ENCODE results near the gene ATP5F1D. TPM values are rescaled to one million over a fixed set of nuclear protein-coding genes. Genes with fewer than 3 reads are reported as not detected.
A peak's percentile ranks its signal among the peaks of the same experiment; 100 is the strongest.

ATP5F1D gene
- total and polyA plus RNA-seq, 2 of the 8 experiments (the other 6 are each of a cell fraction or from before 2014, with no cell fraction given): 174 to 249 TPM

GRCh38 chr19:1285737-1286360, 44.3 kb downstream of the ATP5F1D start, which contains the start of gene EFNA2:
TSS of gene EFNA2 (plus strand) at chr19:1285873. CDS start at chr19:1286169, 296 bp downstream.
- TF ChIP-seq, protein P1, sequence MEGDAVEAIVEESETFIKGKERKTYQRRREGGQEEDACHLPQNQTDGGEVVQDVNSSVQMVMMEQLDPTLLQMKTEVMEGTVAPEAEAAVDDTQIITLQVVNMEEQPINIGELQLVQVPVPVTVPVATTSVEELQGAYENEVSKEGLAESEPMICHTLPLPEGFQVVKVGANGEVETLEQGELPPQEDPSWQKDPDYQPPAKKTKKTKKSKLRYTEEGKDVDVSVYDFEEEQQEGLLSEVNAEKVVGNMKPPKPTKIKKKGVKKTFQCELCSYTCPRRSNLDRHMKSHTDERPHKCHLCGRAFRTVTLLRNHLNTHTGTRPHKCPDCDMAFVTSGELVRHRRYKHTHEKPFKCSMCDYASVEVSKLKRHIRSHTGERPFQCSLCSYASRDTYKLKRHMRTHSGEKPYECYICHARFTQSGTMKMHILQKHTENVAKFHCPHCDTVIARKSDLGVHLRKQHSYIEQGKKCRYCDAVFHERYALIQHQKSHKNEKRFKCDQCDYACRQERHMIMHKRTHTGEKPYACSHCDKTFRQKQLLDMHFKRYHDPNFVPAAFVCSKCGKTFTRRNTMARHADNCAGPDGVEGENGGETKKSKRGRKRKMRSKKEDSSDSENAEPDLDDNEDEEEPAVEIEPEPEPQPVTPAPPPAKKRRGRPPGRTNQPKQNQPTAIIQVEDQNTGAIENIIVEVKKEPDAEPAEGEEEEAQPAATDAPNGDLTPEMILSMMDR (IDR thresholded peaks at IDR 0.05; ENCODE audit: control extremely low read depth in 1 of 3, insufficient read depth in 1 of 3, low read depth in 1 of 3, low read length in 3 of 3): peak in 1 of 3 experiments; percentile 16; a peak in 1 of 4 replicates
- TF ChIP-seq CBX5 (IDR thresholded peaks at IDR 0.05; ENCODE audit: low read depth, low read length): no peak
- 0 out of 4 replicates have a peak, but pooled peaks of 1 of the 2 experiments have one; percentile 13 for TF ChIP-seq RAD21 (IDR thresholded peaks at IDR 0.05 in 1 of 2, conservative IDR thresholded peaks at IDR 0.05 in 1 of 2; ENCODE audit: low read depth in 2 of 2, low read length in 2 of 2)
- no peak for FAIRE-seq
- POLR2A ChIA-PET (ENCODE audit: partially characterized antibody): interaction anchor here (1.0 to 3.7 kb wide), 4 partner anchors 13 to 100 kb away, joined by 3 to 35 read pairs (median 4); partner anchors contain the start of gene CIRBP

More at GRCh38 chr19:1285737-1286360, 44.3 kb downstream of the ATP5F1D start, which contains the start of gene EFNA2:
- Histone ChIP-seq H3K27me3 (replicated peaks in 1 of 4; ENCODE audit: control insufficient read depth in 3 of 4, extremely low read depth in 1 of 4, insufficient read depth in 3 of 4, low read length in 3 of 4) (peaks cover 0 to 21% (median 12%) of the 10 kb centered on the region in 4 experiments; a peak in 5 of 7 replicates), H3K9me3 (ENCODE audit: insufficient read depth in 2 of 2, low read depth in 1 of 2, low read length in 1 of 2) (no peaks in the 10 kb centered on the region), H2AFZ (ENCODE audit: low read length) (0 out of 2 replicates have a peak within 1 kb of the TSS, but pooled peaks have one; percentile 23), H3K18ac (ENCODE audit: extremely low read depth, low read length) (peak within 1 kb of the TSS; percentile 62), H3K56ac (replicated peaks; ENCODE audit: insufficient read length, low read depth, low read length) (peak within 1 kb of the TSS; percentile 59), H2BK120ac (replicated peaks; ENCODE audit: low read depth, low read length) (peak within 1 kb of the TSS; percentile 33), H3K36me3 (ENCODE audit: control insufficient read depth in 2 of 4, insufficient read depth in 4 of 4, low read length in 3 of 4) (no peaks in the 10 kb centered on the region), H3K79me1 (ENCODE audit: low read depth, low read length) (no peaks in the 10 kb centered on the region), H3K14ac (ENCODE audit: insufficient read length) (no peak within 1 kb of the TSS), H3K4me2 (ENCODE audit: insufficient read depth in 1 of 2, low read depth in 2 of 2, low read length in 2 of 2) (peak within 1 kb of the TSS; percentile 53 to 84; a peak in 3 of 4 replicates), H3K4me3 (ENCODE audit: extremely low read depth in 1 of 4, insufficient read depth in 2 of 4, low read depth in 3 of 4, low read length in 4 of 4) (peak within 1 kb of the TSS; percentile 47 to 67 (median 49)), H3K23me2 (ENCODE audit: low read depth, low read length) (peaks cover 5% of the 10 kb centered on the region; the same call in 1 of the 2 replicates), H4K8ac (ENCODE audit: extremely low read depth, insufficient read depth, low read length) (peak within 1 kb of the TSS; percentile 89), H3K79me2 (ENCODE audit: control insufficient read depth in 1 of 2, insufficient read depth in 2 of 2, low read length in 2 of 2) (no peaks in the 10 kb centered on the region), H3K23ac (ENCODE audit: insufficient read length) (no peak within 1 kb of the TSS), H2BK15ac (ENCODE audit: low read length) (peak within 1 kb of the TSS; percentile 99; the same call in 1 of the 2 replicates), H2BK5ac (ENCODE audit: low read depth, low read length) (no peak within 1 kb of the TSS), H3K9ac (replicated peaks in 1 of 4; ENCODE audit: extremely low read depth in 1 of 4, low read depth in 3 of 4, low read length in 3 of 4) (no peak within 1 kb of the TSS; a peak in 3 of 7 replicates), H4K91ac (replicated peaks; ENCODE audit: insufficient read length, low read length) (peak within 1 kb of the TSS; percentile 54), H3K4me1 (replicated peaks in 1 of 4; ENCODE audit: control insufficient read depth in 3 of 4, insufficient read depth in 4 of 4, low read length in 3 of 4) (peaks cover 0 to 20% (median 9%) of the 10 kb centered on the region in 4 experiments; a peak in 5 of 7 replicates), H3K4ac (replicated peaks; ENCODE audit: insufficient read length, low read depth, low read length) (peak within 1 kb of the TSS; percentile 96), H4K20me1 (replicated peaks in 1 of 2; ENCODE audit: control insufficient read depth in 1 of 2, insufficient read depth in 2 of 2, low read length in 2 of 2) (peaks cover 0 to 4% of the 10 kb centered on the region in 2 experiments), H3K27ac (ENCODE audit: low read depth, low read length) (no peak within 1 kb of the TSS), H2BK20ac (ENCODE audit: low read length) (peak within 1 kb of the TSS; percentile 93; the same call in 1 of the 2 replicates), H4K5ac (ENCODE audit: insufficient read length, low read depth, low read length) (no peak within 1 kb of the TSS), H2AK5ac (ENCODE audit: low read depth, low read length) (0 out of 2 replicates have a peak within 1 kb of the TSS, but pooled peaks have one; percentile 3), H2BK12ac (ENCODE audit: low read depth, low read length) (peak within 1 kb of the TSS; percentile 89)
- DNase-seq (ENCODE audit: low read depth in 1 of 2, low spot score in 2 of 2): no peak
- 2% methylated on average over 10 of the region's 113 CpGs; no CpG with 5 or more reads in 1 of the 2 experiments for WGBS, 2 experiments (ENCODE audit: extremely low coverage in 1 of 2, insufficient coverage in 1 of 2, insufficient read length in 1 of 2, insufficient replicate concordance in 2 of 2, low coverage in 1 of 2, low lambda C conversion rate in 2 of 2, missing lambda C conversion rate in 1 of 2)
- CTCF ChIA-PET (ENCODE audit: partially characterized antibody): interaction anchor here (1.2 kb wide), 1 partner anchor 79 kb away, joined by 3 read pairs; no protein-coding TSS in a partner anchor

All from H1 (cell line).